Duodenal mucosa (tissue), 2 donors: ENCODE data around the gene IP6K1.
"Not testable (repeated sequence)": the region's sequence is repeated elsewhere in the genome, so short reads cannot be mapped to it uniquely, and the experiment has no call there.

Experiments
- H3K27ac ChIP-seq: one replicate; pipeline ENCODE4 v1.7.0; 2013; ENCODE audit warnings: low read depth, low read length
- H3K27me3 ChIP-seq, 2 donors: one replicate each; pipeline ENCODE4 v1.7.0; 2013; ENCODE audit warnings: low read length in 2 of 2, control low read depth in 1 of 2; ENCODE audit not compliant: insufficient read depth in 2 of 2, control insufficient read depth in 1 of 2
- H3K36me3 ChIP-seq, 2 donors: one replicate each; pipeline ENCODE4 v1.7.0; 2013; ENCODE audit warnings: low read length in 2 of 2, control low read depth in 1 of 2; ENCODE audit not compliant: insufficient read depth in 2 of 2, control insufficient read depth in 1 of 2
- H3K4me1 ChIP-seq, 2 donors: one replicate each; pipeline ENCODE4 v1.7.0; 2013; ENCODE audit warnings: low read length in 2 of 2, control low read depth in 1 of 2; ENCODE audit not compliant: insufficient read depth in 2 of 2, control insufficient read depth in 1 of 2
- H3K4me3 ChIP-seq, 2 donors: one replicate each; pipeline ENCODE4 v1.7.0; 2013; ENCODE audit warnings: low read length in 2 of 2, low read depth in 1 of 2
- H3K9ac ChIP-seq, 2 donors: one replicate each; pipeline ENCODE4 v1.7.0; 2013; ENCODE audit warnings: low read length in 2 of 2, low read depth in 1 of 2
- H3K9me3 ChIP-seq, 2 donors: one replicate each; pipeline ENCODE4 v1.7.0; 2013; ENCODE audit warnings: low read length in 2 of 2, control low read depth in 1 of 2; ENCODE audit not compliant: control insufficient read depth in 1 of 2

The IP6K1 gene

GRCh38 chr3:49704629-49705028 lies 81.7 kb downstream of the IP6K1 start:
- no peak overlapping the region for H3K27ac ChIP-seq

DNA sequence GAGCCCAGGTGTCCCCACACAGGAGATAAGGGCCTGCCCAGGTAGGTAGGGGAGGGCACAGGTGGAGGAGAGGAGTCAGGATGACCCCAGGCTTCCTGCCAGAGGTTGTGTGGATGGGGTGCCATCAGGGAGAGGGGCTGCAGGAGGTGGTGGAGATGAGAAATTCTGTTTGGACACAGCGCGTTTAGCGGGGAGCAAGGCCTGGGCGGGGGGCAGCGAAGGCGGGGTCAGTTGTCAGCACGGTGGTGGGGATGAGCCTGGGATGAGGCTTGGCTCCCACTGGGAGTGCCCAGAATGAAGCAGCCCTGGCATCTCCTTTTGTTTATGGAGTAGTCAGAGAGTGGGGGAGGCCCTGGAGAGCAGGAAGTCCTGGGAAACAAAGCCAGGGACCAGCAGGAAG lies 82.4 kb downstream of the IP6K1 start:
- Histone ChIP-seq H3K9me3 (no peaks in the 10 kb centered on the region), H3K4me3 (no peak overlapping the region), H3K27ac (no peak overlapping the region), H3K36me3 (peaks cover 49 to 80% of the 10 kb centered on the region in 2 donors), H3K4me1 (no peaks in the 10 kb centered on the region), H3K27me3 (no peaks in the 10 kb centered on the region), H3K9ac (no peak overlapping the region)

More at GRCh38 chr3:49704629-49705028, 81.7 kb downstream of the IP6K1 start:
- Histone ChIP-seq H3K27me3 (no peaks in the 10 kb centered on the region), H3K9ac (no peak overlapping the region), H3K4me1 (no peaks in the 10 kb centered on the region), H3K4me3 (no peak overlapping the region), H3K36me3 (peaks cover 48 to 74% of the 10 kb centered on the region in 2 donors), H3K9me3 (no peaks in the 10 kb centered on the region)

GRCh38 chr3:49703443-49703927 lies 82.9 kb downstream of the IP6K1 start:
- Histone ChIP-seq H3K9ac (no peak overlapping the region), H3K36me3 (peaks cover 49 to 82% of the 10 kb centered on the region in 2 donors)

DNA sequence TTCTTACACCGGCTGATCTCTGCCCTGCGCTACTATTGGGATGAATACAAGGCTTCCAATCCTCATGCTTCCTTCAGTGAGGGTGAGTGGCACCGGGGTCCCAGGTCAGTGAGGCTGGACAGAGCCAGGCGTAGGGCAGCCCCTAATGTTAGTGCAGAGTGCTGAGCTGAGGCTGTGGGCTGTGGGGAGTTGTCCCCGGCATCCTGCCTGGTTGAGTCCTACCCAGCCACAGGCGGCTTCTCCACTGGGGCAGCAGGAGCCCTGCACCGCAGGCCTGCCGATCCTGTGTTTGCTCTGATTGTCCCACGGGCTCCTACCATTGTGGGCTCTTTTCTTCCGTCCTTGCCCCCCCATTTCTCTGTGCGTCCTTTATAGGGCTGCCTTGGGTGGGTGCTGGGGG lies 83.7 kb downstream of the IP6K1 start:
- Histone ChIP-seq H3K9ac (no peak overlapping the region), H3K9me3 (no peaks in the 10 kb centered on the region), H3K4me3 (no peak overlapping the region), H3K4me1 (no peaks in the 10 kb centered on the region), H3K27ac (no peak overlapping the region), H3K36me3 (peaks cover 45 to 84% of the 10 kb centered on the region in 2 donors), H3K27me3 (no peaks in the 10 kb centered on the region)

More at GRCh38 chr3:49703443-49703927, 82.9 kb downstream of the IP6K1 start:
- H3K27me3 ChIP-seq: no peaks in the 10 kb centered on the region
- no peaks in the 10 kb centered on the region for H3K4me1 ChIP-seq
- H3K9me3 ChIP-seq: no peaks in the 10 kb centered on the region
- no peak overlapping the region for H3K27ac ChIP-seq
- H3K4me3 ChIP-seq: no peak overlapping the region

DNA sequence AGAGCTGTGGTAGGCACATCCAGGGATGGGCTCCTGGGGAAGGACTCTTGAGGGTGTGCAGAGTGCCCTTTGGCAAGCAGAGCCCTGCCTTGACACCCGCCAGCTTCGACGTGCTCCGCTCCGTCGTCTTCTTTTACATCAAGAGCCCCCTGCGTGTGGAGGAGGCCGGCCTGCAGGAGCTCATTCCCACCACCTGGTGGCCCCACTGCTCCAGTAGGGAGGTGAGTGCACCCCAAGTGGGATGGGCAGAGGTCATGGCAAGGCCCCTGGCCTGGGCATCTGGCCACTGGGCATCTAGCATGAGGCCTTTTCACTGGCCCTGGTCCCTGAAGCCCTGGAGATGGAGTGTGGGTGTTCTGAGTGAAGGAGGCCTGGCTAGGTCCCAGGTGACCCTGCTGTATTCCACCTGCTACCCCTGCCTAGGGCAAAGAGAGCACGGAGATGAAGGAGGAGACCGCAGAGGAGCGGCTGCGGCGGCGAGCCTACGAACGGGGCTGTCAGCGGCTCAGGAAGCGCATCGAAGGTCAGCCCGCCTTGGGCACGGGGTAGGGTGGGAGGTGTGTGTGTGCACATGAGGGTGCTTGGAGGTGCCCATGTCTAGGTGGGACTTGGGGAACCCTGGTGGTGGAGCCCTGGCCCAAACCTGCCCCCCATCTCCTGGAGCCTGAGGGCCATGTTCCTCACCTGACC lies 84.8 kb downstream of the IP6K1 start:
- Histone ChIP-seq H3K9ac (no peak overlapping the region), H3K4me1 (no peaks in the 10 kb centered on the region), H3K27ac (no peak overlapping the region), H3K27me3 (no peaks in the 10 kb centered on the region), H3K36me3 (peaks cover 49 to 82% of the 10 kb centered on the region in 2 donors), H3K9me3 (no peaks in the 10 kb centered on the region), H3K4me3 (no peak overlapping the region)

GRCh38 chr3:49700453-49701128 lies 85.8 kb downstream of the IP6K1 start:
- no peak overlapping the region for H3K27ac ChIP-seq
- H3K4me1 ChIP-seq: no peaks in the 10 kb centered on the region
- no peaks in the 10 kb centered on the region for H3K27me3 ChIP-seq
- H3K36me3 ChIP-seq: peaks cover 49 to 72% of the 10 kb centered on the region in 2 donors
- no peak overlapping the region for H3K4me3 ChIP-seq
- no peaks in the 10 kb centered on the region for H3K9me3 ChIP-seq
- H3K9ac ChIP-seq: no peak overlapping the region

DNA sequence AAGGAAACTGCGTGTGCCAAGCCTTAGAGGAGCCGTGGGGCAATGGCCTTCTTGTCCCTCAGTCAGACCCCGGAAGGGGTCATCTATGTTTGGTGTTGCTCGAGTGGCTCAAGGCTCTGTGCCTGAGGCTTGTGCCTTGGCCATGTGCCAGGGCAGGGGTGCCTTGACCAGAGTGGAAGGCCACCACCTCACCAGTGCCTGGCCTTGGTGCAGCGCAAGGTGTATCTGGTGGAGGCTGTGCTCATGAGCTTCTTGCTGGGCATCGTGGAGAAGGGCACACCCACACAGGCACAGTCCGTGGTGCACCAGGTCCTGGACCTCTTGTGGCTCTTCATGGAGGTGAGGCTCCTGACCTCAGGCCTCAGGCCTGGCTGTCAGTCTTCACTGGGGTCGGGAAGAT lies 86.3 kb downstream of the IP6K1 start:
- H3K36me3 ChIP-seq: peaks cover 45 to 67% of the 10 kb centered on the region in 2 donors

GRCh38 chr3:49699281-49699979 lies 86.9 kb downstream of the IP6K1 start:
- Histone ChIP-seq H3K27me3 (no peaks in the 10 kb centered on the region), H3K27ac (no peak overlapping the region), H3K4me1 (no peaks in the 10 kb centered on the region), H3K4me3 (no peak overlapping the region), H3K36me3 (peaks cover 41 to 61% of the 10 kb centered on the region in 2 donors), H3K9me3 (no peaks in the 10 kb centered on the region), H3K9ac (no peak overlapping the region)

More for the DNA sequence above, 86.3 kb downstream of the IP6K1 start:
- Histone ChIP-seq H3K4me3 (no peak overlapping the region), H3K27me3 (no peaks in the 10 kb centered on the region), H3K9ac (no peak overlapping the region), H3K9me3 (no peaks in the 10 kb centered on the region), H3K27ac (no peak overlapping the region), H3K4me1 (no peaks in the 10 kb centered on the region)

GRCh38 chr3:49695350-49696015 lies 90.9 kb downstream of the IP6K1 start:
- H3K9me3 ChIP-seq, H3K27ac ChIP-seq, H3K9ac ChIP-seq, H3K4me3 ChIP-seq, H3K27me3 ChIP-seq: not testable (repeated sequence)
- Histone ChIP-seq H3K36me3 (peaks cover 11 to 33% of the 10 kb centered on the region in 2 donors), H3K4me1 (peaks cover 0 to 12% of the 10 kb centered on the region in 2 donors)
